SK-N-SH (cell line): ENCODE measurements around the gene C8G. TPM values are rescaled to one million over a fixed set of nuclear protein-coding genes. Genes with fewer than 3 reads are reported as not detected.

Source experiments
- CTCF ChIA-PET: fragments of 300-600, 350-600 bp; formaldehyde crosslinking; extraction: SDS; loops from one replicate; lab custom pipeline; 2021; lab: Yijun Ruan, JAX
- POLR2A ChIA-PET: fragments of 350-600 bp; sonication (Branson Sonifier 250); formaldehyde crosslinking; extraction: SDS; loops from one replicate; lab custom pipeline; 2020; ENCODE audit warnings: antibody characterized with exemption, inconsistent platforms; lab: Yijun Ruan, JAX
- DNase-seq: peaks from one replicate; pipeline ENCODE4 v3.0.0; 2012
- H2AFZ ChIP-seq: fragments of 200-600 bp; sonication (generic); 2 replicates; pipeline ENCODE4 v1.8.1; 2016; ENCODE audit warnings: antibody characterized with exemption, mild to moderate bottlenecking, low read depth
- H3F3A ChIP-seq: fragments of 200-600 bp; sonication (generic); replicated peaks from 2 replicates; pipeline ENCODE3; 2016; ENCODE audit warnings: antibody characterized with exemption, mild to moderate bottlenecking; ENCODE audit not compliant: insufficient read depth
- H3K27ac ChIP-seq, 2 experiments: fragments of 200-500 bp in 1 of 2; fragments of 200-600 bp in 1 of 2; sonication (Bioruptor generic) in 1 of 2; sonication (generic), shearing (Covaris generic) in 1 of 2; 2 replicates each; pipeline versions ENCODE4 v1.5.1 to v1.6.1; 2014 to 2016; ENCODE audit warnings: low read depth in 2 of 2, inconsistent platforms in 1 of 2, low read length in 1 of 2, mild to moderate bottlenecking in 1 of 2, mixed read lengths in 1 of 2
- H3K27me3 ChIP-seq: fragments of 200-600 bp; sonication (generic), shearing (Covaris generic); 2 replicates; pipeline ENCODE4 v1.6.1; 2016; ENCODE audit warnings: mixed run types; ENCODE audit not compliant: insufficient read depth
- H3K36me3 ChIP-seq, 2 experiments: fragments of 200-500 bp in 1 of 2; fragments of 200-600 bp in 1 of 2; sonication (Bioruptor generic) in 1 of 2; sonication (generic) in 1 of 2; replicated peaks in 1 of 2; 2 replicates each; pipeline versions ENCODE3 to v1.5.1; 2014 to 2016; ENCODE audit warnings: low read length in 1 of 2, mild to moderate bottlenecking in 1 of 2; ENCODE audit not compliant: insufficient read depth in 2 of 2, control insufficient read depth in 1 of 2
- H3K4me1 ChIP-seq, 2 experiments: fragments of 200-500 bp in 1 of 2; fragments of 200-600 bp in 1 of 2; sonication (Bioruptor generic) in 1 of 2; sonication (generic), shearing (Covaris generic) in 1 of 2; 2 replicates each; pipeline versions ENCODE4 v1.5.1 to v1.6.1; 2014 to 2016; ENCODE audit warnings: low read depth in 1 of 2, low read length in 1 of 2, mixed run types in 1 of 2; ENCODE audit not compliant: insufficient read depth in 2 of 2, control insufficient read depth in 1 of 2
- H3K4me2 ChIP-seq: fragments of 200-600 bp; sonication (generic), shearing (Covaris generic); 2 replicates; pipeline ENCODE4 v1.6.1; 2017; ENCODE audit warnings: mixed run types
- H3K4me3 ChIP-seq, 2 experiments: fragments of 200-500 bp in 1 of 2; fragments of 200-600 bp in 1 of 2; sonication (Bioruptor generic) in 1 of 2; sonication (generic), shearing (Covaris generic) in 1 of 2; 2 replicates each; pipeline versions ENCODE4 v1.5.1 to v1.8.1; 2014 to 2016; ENCODE audit warnings: low read depth in 2 of 2, inconsistent platforms in 1 of 2, low read length in 1 of 2, mild to moderate bottlenecking in 1 of 2, mixed read lengths in 1 of 2, moderate library complexity in 1 of 2
- H3K79me2 ChIP-seq: fragments of 200-600 bp; sonication (generic); 2 replicates; pipeline ENCODE4 v1.8.1; 2017; ENCODE audit warnings: mild to moderate bottlenecking; ENCODE audit not compliant: insufficient read depth
- H3K9ac ChIP-seq: fragments of 200-600 bp; sonication (generic); 2 replicates; pipeline ENCODE4 v1.6.1; 2017; ENCODE audit warnings: mixed run types
- H3K9me2 ChIP-seq: fragments of 200-600 bp; sonication (generic); 2 replicates; pipeline ENCODE4 v1.6.1; 2017; ENCODE audit warnings: mixed run types
- H3K9me3 ChIP-seq: fragments of 200-600 bp; sonication (generic); 2 replicates; pipeline ENCODE4 v1.6.1; 2017; ENCODE audit warnings: mixed run types, mild to moderate bottlenecking, moderate library complexity
- H4K20me1 ChIP-seq: fragments of 200-600 bp; sonication (generic); 2 replicates; pipeline ENCODE4 v1.6.1; 2017; ENCODE audit warnings: mild to moderate bottlenecking, mixed run types; ENCODE audit not compliant: insufficient read depth
- ELF1 ChIP-seq: IDR thresholded peaks from 2 replicates; pipeline ENCODE4 v1.4.0; 2012
- EZH2phosphoT487 ChIP-seq: fragments of 200-600 bp; sonication (generic); IDR thresholded peaks from 2 replicates; pipeline ENCODE4 v1.6.1; 2017; ENCODE audit warnings: low read depth, mixed run types, mild to moderate bottlenecking, antibody characterized with exemption, moderate library complexity, borderline replicate concordance
- FOSL2 ChIP-seq: IDR thresholded peaks from 2 replicates; pipeline ENCODE4 v1.4.0; 2012; ENCODE audit warnings: low read depth, mild to moderate bottlenecking, moderate library complexity, borderline replicate concordance
- FOXJ3 ChIP-seq: sonication (generic); formaldehyde crosslinking; IDR thresholded peaks from 2 replicates; pipeline ENCODE4 v1.5.1; 2020; ENCODE audit warnings: mild to moderate bottlenecking, missing genetic modification reagents
- FOXM1 ChIP-seq: IDR thresholded peaks from 2 replicates; pipeline ENCODE4 v1.4.0; 2012; ENCODE audit warnings: low read depth, mild to moderate bottlenecking
- GATA2 ChIP-seq: sonication (generic); formaldehyde crosslinking; IDR thresholded peaks from 2 replicates; pipeline ENCODE4 v1.5.0; 2020; ENCODE audit warnings: mild to moderate bottlenecking, missing genetic modification reagents
- NRF1 ChIP-seq: IDR thresholded peaks from 2 replicates; pipeline ENCODE4 v1.6.1; 2012; ENCODE audit warnings: low read depth, mild to moderate bottlenecking, low read length
- POLR2AphosphoS5 ChIP-seq: IDR thresholded peaks from 2 replicates; pipeline ENCODE4 v1.6.1; 2012; ENCODE audit warnings: low read depth, low read length
- RCOR1 ChIP-seq: fragments of 150-350 bp; IDR thresholded peaks from 2 replicates; pipeline ENCODE4 v1.6.1; 2017; ENCODE audit warnings: antibody characterized with exemption, low read length
- SIN3A ChIP-seq: IDR thresholded peaks from 2 replicates; pipeline ENCODE4 v1.6.1; 2012; ENCODE audit warnings: low read depth, mild to moderate bottlenecking, low read length, moderate library complexity, borderline replicate concordance
- SMC3 ChIP-seq: IDR thresholded peaks from 2 replicates; pipeline ENCODE4 v1.6.1; 2012; ENCODE audit warnings: low read depth, low read length, improper control_type of control experiment
- TAF1 ChIP-seq: IDR thresholded peaks from 2 replicates; pipeline ENCODE4 v1.6.1; 2012; ENCODE audit warnings: low read depth, mild to moderate bottlenecking, low read length, moderate library complexity, borderline replicate concordance
- TEAD4 ChIP-seq: IDR thresholded peaks from 2 replicates; pipeline ENCODE4 v1.4.0; 2012; ENCODE audit warnings: mild to moderate bottlenecking, borderline replicate concordance; ENCODE audit not compliant: insufficient read depth
- WGBS: methylation state at CpG from one replicate; pipeline ENCODE4 v1.1.6; 2017; ENCODE audit warnings: low lambda C conversion rate; 5-methylcytosine and 5-hydroxymethylcytosine counted together
- polyA plus RNA-seq, 3 experiments: library from polyadenylated mRNA; depleted of rRNA; stranded (reverse); fragments of >200 nt; gene quantifications; 2 replicates each; pipeline ENCODE4 v1.2.3, GENCODE V29; 2012
- TF ChIP-seq, protein P1 (sequence below): fragments of 150-350 bp; IDR thresholded peaks from 2 replicates; pipeline ENCODE4 v1.6.1; 2016; ENCODE audit warnings: mild to moderate bottlenecking, low read depth, low read length
- TF ChIP-seq, protein P2 (sequence below): fragments of 200-600 bp; sonication (generic); IDR thresholded peaks from 2 replicates; pipeline ENCODE4 v1.6.1; 2017; ENCODE audit warnings: antibody characterized with exemption, mild to moderate bottlenecking, moderate library complexity
- TF ChIP-seq, protein P3 (sequence below): fragments of 150-350 bp; IDR thresholded peaks from 2 replicates; pipeline ENCODE4 v1.6.1; 2017; ENCODE audit warnings: antibody characterized with exemption, low read length, low read depth, borderline replicate concordance
- TF ChIP-seq, protein P4 (sequence below): IDR thresholded peaks from 2 replicates; pipeline ENCODE4 v1.4.0; 2012; ENCODE audit warnings: low read depth, borderline replicate concordance
- TF ChIP-seq, protein P5 (sequence below): IDR thresholded peaks from 2 replicates; pipeline ENCODE4 v1.6.1; 2012; ENCODE audit warnings: mild to moderate bottlenecking, low read depth, low read length, moderate library complexity
- TF ChIP-seq, protein P6 (sequence below): IDR thresholded peaks from 2 replicates; pipeline ENCODE4 v1.4.0; 2012; ENCODE audit warnings: low read depth

C8G gene
- polyA plus RNA-seq, 1 of the 3 experiments (the other 2 are of a cell fraction): 0.28 TPM

DNA sequence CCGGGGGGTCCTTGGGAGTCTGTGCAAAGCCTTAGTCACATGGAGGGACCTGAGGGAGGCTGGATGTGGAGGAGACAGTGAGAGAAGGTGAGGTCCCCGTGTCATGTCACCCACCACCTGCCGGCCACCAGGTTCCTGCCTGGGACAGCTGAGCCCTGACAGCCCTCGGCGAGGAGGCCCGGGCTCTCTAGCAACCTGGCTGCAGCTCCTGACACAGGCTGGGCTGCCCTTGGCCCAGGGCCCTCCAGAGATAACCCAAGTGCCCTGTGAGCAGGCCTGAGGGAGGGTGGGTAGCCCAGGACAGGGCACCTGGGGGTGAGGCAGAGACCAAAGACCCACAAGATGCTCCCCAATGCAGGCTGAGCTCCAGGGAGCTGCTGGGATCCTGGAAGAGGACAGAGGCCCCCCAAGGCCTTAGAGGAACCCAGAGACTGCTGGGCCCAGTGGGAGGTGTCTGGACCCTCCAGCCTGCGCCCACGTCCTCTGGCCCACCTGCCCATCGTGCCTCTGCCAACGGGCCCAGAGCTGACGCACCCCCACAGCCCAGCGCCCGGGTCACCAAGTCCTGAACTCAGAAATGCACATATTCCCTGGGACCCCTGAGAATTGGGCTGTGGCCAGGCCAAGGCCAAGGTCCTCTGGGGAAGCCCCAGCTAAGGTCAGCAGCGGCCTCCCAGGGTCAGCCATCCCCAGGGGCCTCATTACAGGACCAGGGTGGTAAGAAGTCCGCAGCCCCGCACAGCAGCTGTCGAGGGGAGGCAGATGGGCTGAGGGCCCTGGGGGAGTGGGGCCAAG, 23.5 kb downstream of the C8G start (continued):
- TF ChIP-seq FOXM1 (no peak), SIN3A (no peak), NRF1 (no peak), POLR2AphosphoS5 (no peak)
- TF ChIP-seq, protein P1, sequence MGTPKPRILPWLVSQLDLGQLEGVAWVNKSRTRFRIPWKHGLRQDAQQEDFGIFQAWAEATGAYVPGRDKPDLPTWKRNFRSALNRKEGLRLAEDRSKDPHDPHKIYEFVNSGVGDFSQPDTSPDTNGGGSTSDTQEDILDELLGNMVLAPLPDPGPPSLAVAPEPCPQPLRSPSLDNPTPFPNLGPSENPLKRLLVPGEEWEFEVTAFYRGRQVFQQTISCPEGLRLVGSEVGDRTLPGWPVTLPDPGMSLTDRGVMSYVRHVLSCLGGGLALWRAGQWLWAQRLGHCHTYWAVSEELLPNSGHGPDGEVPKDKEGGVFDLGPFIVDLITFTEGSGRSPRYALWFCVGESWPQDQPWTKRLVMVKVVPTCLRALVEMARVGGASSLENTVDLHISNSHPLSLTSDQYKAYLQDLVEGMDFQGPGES: no peak
- TF ChIP-seq, all 33 proteins: peak for 0

DNA sequence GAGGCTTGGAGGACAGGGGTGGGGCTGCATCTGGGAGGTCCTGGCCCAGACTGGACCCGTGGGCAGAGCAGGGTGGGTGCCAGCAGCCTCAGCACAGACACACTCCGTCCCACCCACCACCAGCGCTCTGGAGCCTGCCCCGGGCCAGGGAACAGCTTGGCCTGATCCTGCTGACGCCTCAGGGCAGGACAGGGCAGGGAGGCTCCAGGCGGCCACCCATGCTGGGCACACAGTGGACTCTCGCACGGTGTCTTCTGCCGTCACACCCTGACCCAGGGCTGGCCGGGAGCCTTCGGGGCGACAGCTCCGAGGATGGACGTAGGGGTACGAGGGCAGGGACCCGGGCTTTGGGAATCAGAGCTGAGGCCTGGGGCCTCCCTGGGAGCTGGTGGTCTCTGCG, 24.1 kb downstream of the C8G start:
- Histone ChIP-seq H3K4me3 (no peak overlapping the region), H2AFZ (no peak overlapping the region), H3K4me1 (peaks cover 0 to 2% of the 10 kb centered on the region in 2 experiments; a peak in 1 of 4 replicates), H4K20me1 (no peaks in the 10 kb centered on the region), H3K27ac (no peak overlapping the region), H3K9ac (no peak overlapping the region), H3K79me2 (no peaks in the 10 kb centered on the region), H3K27me3 (no peaks in the 10 kb centered on the region), H3K9me2 (no peaks in the 10 kb centered on the region)
- WGBS: 69% methylated on average over 11 of the region's 17 CpGs
- TF ChIP-seq SMC3 (no peak), FOXJ3 (CRISPR knock-in tag) (no peak), FOSL2 (no peak), GATA2 (no peak), RCOR1 (no peak), NRF1 (no peak), TEAD4 (no peak), TAF1 (no peak), EZH2phosphoT487 (no peak), SIN3A (no peak), ELF1 (no peak), FOXM1 (no peak)
- TF ChIP-seq, protein P2, sequence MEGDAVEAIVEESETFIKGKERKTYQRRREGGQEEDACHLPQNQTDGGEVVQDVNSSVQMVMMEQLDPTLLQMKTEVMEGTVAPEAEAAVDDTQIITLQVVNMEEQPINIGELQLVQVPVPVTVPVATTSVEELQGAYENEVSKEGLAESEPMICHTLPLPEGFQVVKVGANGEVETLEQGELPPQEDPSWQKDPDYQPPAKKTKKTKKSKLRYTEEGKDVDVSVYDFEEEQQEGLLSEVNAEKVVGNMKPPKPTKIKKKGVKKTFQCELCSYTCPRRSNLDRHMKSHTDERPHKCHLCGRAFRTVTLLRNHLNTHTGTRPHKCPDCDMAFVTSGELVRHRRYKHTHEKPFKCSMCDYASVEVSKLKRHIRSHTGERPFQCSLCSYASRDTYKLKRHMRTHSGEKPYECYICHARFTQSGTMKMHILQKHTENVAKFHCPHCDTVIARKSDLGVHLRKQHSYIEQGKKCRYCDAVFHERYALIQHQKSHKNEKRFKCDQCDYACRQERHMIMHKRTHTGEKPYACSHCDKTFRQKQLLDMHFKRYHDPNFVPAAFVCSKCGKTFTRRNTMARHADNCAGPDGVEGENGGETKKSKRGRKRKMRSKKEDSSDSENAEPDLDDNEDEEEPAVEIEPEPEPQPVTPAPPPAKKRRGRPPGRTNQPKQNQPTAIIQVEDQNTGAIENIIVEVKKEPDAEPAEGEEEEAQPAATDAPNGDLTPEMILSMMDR: no peak
- TF ChIP-seq, protein P3, sequence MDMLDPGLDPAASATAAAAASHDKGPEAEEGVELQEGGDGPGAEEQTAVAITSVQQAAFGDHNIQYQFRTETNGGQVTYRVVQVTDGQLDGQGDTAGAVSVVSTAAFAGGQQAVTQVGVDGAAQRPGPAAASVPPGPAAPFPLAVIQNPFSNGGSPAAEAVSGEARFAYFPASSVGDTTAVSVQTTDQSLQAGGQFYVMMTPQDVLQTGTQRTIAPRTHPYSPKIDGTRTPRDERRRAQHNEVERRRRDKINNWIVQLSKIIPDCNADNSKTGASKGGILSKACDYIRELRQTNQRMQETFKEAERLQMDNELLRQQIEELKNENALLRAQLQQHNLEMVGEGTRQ: no peak
- TF ChIP-seq, protein P4, sequence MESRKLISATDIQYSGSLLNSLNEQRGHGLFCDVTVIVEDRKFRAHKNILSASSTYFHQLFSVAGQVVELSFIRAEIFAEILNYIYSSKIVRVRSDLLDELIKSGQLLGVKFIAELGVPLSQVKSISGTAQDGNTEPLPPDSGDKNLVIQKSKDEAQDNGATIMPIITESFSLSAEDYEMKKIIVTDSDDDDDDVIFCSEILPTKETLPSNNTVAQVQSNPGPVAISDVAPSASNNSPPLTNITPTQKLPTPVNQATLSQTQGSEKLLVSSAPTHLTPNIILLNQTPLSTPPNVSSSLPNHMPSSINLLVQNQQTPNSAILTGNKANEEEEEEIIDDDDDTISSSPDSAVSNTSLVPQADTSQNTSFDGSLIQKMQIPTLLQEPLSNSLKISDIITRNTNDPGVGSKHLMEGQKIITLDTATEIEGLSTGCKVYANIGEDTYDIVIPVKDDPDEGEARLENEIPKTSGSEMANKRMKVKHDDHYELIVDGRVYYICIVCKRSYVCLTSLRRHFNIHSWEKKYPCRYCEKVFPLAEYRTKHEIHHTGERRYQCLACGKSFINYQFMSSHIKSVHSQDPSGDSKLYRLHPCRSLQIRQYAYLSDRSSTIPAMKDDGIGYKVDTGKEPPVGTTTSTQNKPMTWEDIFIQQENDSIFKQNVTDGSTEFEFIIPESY: no peak
- TF ChIP-seq, protein P5, sequence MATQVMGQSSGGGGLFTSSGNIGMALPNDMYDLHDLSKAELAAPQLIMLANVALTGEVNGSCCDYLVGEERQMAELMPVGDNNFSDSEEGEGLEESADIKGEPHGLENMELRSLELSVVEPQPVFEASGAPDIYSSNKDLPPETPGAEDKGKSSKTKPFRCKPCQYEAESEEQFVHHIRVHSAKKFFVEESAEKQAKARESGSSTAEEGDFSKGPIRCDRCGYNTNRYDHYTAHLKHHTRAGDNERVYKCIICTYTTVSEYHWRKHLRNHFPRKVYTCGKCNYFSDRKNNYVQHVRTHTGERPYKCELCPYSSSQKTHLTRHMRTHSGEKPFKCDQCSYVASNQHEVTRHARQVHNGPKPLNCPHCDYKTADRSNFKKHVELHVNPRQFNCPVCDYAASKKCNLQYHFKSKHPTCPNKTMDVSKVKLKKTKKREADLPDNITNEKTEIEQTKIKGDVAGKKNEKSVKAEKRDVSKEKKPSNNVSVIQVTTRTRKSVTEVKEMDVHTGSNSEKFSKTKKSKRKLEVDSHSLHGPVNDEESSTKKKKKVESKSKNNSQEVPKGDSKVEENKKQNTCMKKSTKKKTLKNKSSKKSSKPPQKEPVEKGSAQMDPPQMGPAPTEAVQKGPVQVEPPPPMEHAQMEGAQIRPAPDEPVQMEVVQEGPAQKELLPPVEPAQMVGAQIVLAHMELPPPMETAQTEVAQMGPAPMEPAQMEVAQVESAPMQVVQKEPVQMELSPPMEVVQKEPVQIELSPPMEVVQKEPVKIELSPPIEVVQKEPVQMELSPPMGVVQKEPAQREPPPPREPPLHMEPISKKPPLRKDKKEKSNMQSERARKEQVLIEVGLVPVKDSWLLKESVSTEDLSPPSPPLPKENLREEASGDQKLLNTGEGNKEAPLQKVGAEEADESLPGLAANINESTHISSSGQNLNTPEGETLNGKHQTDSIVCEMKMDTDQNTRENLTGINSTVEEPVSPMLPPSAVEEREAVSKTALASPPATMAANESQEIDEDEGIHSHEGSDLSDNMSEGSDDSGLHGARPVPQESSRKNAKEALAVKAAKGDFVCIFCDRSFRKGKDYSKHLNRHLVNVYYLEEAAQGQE: no peak
- TF ChIP-seq, protein P6, sequence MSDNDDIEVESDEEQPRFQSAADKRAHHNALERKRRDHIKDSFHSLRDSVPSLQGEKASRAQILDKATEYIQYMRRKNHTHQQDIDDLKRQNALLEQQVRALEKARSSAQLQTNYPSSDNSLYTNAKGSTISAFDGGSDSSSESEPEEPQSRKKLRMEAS: no peak
- TF ChIP-seq, all 33 proteins: peak for 0
- Histone ChIP-seq H3F3A (no peaks in the 10 kb centered on the region), H3K9me3 (no peaks in the 10 kb centered on the region), H3K36me3 (no peaks in the 10 kb centered on the region), H3K4me2 (no peak overlapping the region)
- ChIA-PET POLR2A (no interaction called here), CTCF (interaction anchor here (1.1 to 1.8 kb wide), 3 partner anchors 21 to 66 kb away, joined by 3 to 4 read pairs (median 3); no protein-coding TSS in a partner anchor)
- DNase-seq: no peak
